Measurements from ENCODE around the gene ACVR2A.

ACVR2A gene

DNA sequence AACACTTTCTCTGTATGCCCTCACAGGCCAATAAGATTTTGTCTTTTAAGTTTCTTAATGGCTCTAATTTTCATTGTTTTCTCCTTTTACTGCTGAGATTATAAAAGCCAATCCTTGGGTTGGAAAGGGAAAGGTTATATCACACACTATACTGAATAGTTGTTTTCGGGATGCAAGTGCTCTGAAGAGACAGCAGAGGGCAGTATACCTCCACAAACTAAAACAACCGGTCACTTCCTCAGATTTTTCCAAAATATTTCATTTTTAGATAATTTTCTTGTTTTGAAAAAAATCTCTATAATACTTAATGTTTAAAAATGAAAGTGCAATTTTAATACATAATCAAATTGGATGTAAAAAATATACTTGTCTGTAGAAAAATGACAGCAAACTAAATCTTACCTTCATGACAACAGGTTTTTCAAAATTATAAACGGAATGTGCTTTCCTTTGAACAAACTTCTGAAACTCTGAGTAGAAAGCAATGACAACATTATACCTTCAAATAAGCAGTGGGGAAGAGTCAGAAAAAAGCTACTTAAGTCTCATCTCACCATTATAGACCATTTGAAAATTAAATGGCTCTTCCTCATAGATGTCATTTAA is 93.0 kb downstream of the ACVR2A start:
- no peak overlapping the region for H3K4me3 ChIP-seq (ENCODE audit: low read depth, low read length)
- TF ChIP-seq, protein P1, sequence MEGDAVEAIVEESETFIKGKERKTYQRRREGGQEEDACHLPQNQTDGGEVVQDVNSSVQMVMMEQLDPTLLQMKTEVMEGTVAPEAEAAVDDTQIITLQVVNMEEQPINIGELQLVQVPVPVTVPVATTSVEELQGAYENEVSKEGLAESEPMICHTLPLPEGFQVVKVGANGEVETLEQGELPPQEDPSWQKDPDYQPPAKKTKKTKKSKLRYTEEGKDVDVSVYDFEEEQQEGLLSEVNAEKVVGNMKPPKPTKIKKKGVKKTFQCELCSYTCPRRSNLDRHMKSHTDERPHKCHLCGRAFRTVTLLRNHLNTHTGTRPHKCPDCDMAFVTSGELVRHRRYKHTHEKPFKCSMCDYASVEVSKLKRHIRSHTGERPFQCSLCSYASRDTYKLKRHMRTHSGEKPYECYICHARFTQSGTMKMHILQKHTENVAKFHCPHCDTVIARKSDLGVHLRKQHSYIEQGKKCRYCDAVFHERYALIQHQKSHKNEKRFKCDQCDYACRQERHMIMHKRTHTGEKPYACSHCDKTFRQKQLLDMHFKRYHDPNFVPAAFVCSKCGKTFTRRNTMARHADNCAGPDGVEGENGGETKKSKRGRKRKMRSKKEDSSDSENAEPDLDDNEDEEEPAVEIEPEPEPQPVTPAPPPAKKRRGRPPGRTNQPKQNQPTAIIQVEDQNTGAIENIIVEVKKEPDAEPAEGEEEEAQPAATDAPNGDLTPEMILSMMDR (IDR thresholded peaks at IDR 0.05; ENCODE audit: low read depth, low read length): peak; percentile 66

DNA sequence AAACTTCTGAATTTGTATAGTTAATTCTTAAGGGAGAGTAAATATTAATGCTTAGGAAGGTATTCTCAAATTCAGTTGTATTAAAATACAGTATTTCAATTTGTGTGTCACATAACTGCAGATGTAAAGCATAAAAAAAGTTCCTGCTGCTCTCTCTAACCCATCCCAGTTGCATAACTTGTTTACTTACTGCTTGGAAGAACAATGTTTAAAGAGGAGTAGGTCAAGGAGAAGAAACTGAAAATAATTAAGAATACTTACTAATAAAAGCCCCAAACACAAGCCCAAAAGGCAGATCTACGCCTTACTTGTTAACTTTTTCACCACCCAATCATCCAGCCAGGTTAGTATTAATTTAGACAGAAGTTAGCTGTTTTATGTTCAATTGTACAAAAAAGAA is 94.5 kb downstream of the ACVR2A start:
- TF ChIP-seq, protein P1 (IDR thresholded peaks at IDR 0.05; ENCODE audit: low read depth, low read length): no peak
- H3K4me3 ChIP-seq (ENCODE audit: low read depth, low read length): no peak overlapping the region

DNA sequence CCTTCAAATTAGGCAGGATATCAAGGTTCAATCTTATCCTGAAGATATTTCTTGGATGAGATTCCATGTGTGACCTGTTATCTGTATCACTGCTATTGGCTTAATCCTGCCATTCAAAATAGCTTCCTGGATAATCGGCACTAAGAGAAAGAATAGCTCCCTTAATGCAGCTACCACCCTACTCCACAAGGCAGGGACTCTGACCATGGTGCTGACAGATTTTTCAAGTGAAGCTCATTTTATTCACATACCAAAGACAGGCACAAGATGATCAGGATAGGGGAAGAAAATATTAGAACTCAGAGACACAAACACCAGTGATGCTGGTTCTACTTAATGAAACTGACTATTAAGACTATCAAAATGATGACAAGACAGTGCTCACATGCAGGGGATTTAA is 100.8 kb downstream of the ACVR2A start:
- TF ChIP-seq, protein P1 (IDR thresholded peaks at IDR 0.05; ENCODE audit: low read depth, low read length): no peak
- H3K4me3 ChIP-seq (ENCODE audit: low read depth, low read length): no peak overlapping the region

DNA sequence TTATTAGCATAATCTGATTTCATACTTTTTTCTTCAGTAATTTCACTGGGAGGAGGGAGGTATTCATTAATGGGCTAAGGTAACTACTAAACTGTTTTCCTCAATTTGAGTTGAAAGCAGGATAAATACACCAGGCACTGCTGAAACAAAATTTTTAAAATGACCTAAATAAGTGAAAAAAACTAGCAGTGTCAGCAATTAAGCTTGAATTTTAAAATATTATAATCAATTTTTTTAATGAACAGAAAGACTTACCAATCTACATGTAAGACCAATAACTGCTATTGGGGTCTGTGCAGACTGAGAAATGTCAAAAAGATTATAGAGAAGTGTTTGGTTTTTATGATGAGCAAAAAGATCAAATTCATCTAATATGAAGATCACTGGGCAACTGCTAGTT is 107.3 kb downstream of the ACVR2A start:
- TF ChIP-seq, protein P1 (IDR thresholded peaks at IDR 0.05; ENCODE audit: low read depth, low read length): no peak
- no peak overlapping the region for H3K4me3 ChIP-seq (ENCODE audit: low read depth, low read length)

DNA sequence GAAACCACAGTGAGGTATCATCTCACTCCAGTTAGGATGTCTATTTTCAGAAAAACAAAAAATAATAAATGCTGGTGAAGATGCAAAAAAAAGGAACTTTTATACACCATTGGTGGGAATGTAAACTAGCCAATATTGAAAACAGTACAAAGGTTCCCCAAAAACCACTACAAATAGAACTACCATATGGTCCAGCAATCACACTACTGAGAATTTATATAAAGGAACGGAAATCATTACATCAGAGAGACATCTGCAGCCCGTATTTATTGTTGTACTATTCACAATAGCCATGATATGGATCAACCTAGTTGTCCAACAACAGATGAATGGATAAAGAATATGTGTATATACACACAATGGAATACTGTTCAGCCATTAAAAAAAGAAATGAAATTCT is 123.7 kb downstream of the ACVR2A start:
- TF ChIP-seq, protein P1 (IDR thresholded peaks at IDR 0.05; ENCODE audit: low read depth, low read length): no peak
- no peak overlapping the region for H3K4me3 ChIP-seq (ENCODE audit: low read depth, low read length)

DNA sequence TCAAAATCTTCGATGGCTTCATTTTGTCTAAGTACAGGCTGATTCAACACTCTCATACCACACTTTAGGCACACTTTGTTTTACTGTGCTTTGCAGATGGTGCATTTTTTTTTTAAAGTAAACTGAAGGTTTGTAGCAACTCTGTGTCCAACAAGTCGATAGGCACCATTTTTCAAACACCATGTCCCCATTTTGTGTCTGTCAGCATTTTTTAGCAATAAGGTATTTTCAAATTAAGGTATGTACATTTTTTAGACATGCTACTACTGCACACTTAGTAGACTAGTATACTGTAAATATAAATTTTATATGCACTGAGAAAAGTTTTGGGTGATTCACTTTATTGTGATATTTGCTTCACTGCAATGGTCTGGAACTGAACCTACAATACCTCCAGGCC is 131.3 kb downstream of the ACVR2A start:
- H3K4me3 ChIP-seq (ENCODE audit: low read depth, low read length): no peak overlapping the region
- TF ChIP-seq, protein P1 (IDR thresholded peaks at IDR 0.05; ENCODE audit: low read depth, low read length): no peak

DNA sequence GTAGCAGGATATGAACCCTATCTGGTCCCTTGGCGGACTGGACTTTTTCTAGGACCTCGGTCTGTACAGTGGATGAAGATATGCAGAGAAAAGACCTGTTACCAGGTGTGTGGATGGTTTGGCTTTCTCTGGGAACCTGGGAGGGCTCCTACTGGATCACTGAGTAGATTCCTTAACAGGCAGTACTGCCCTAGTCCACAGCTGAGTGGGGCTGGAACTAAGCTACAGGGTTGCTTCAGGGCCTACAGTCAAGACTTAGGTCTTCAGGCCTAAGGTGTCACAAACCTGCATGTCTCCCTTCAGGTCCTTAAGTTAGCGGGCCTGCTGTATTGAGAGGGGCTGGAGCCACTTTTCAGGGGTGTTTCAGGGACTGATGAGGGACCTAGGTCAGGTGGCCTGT is 132.8 kb downstream of the ACVR2A start:
- TF ChIP-seq, protein P1 (IDR thresholded peaks at IDR 0.05; ENCODE audit: low read depth, low read length): no peak

More for the DNA sequence above, 132.8 kb downstream of the ACVR2A start:
- H3K4me3 ChIP-seq (ENCODE audit: low read depth, low read length): no peak overlapping the region
